GM23338 (cell line): ENCODE data around the gene FEV. TPM values are rescaled to one million over a fixed set of nuclear protein-coding genes. Genes with fewer than 3 reads are reported as not detected.

Experiments used
- ATAC-seq: fragments of 200-7000 bp; cut with Tn5 transposase; 3 replicates; pipeline ENCODE4 v1.9.1; 2020
- DNase-seq: peaks from one replicate; pipeline ENCODE4 v3.0.0-alpha.2; 2015; ENCODE audit warnings: low spot score
- H2AFZ ChIP-seq: fragments of 200-600 bp; sonication (generic); 2 replicates; pipeline ENCODE4 v1.8.0; 2016; ENCODE audit warnings: antibody characterized with exemption, mild to moderate bottlenecking, moderate library complexity
- H3F3A ChIP-seq: fragments of 200-600 bp; sonication (generic); replicated peaks from 2 replicates; pipeline ENCODE4 v1.8.0; 2017; ENCODE audit warnings: antibody characterized with exemption, mixed run types, low read depth
- H3K27ac ChIP-seq: fragments of 200-600 bp; sonication (generic); 2 replicates; pipeline ENCODE4 v1.6.1; 2016; ENCODE audit warnings: low read depth
- H3K27me3 ChIP-seq: fragments of 200-600 bp; sonication (generic); 2 replicates; pipeline ENCODE4 v1.8.0; 2016; ENCODE audit warnings: mild to moderate bottlenecking, mixed run types, moderate library complexity; ENCODE audit not compliant: insufficient read depth
- H3K36me3 ChIP-seq: fragments of 200-600 bp; sonication (generic); 2 replicates; pipeline ENCODE4 v1.8.0; 2016; ENCODE audit warnings: mild to moderate bottlenecking; ENCODE audit not compliant: insufficient read depth
- H3K4me1 ChIP-seq: fragments of 200-600 bp; sonication (generic); 2 replicates; pipeline ENCODE4 v1.8.0; 2016; ENCODE audit warnings: mild to moderate bottlenecking, moderate library complexity; ENCODE audit not compliant: insufficient read depth
- H3K4me2 ChIP-seq: fragments of 200-600 bp; sonication (generic); 2 replicates; pipeline ENCODE4 v1.7.1; 2017; ENCODE audit warnings: mixed run types
- H3K4me3 ChIP-seq: fragments of 200-600 bp; sonication (generic); 2 replicates; pipeline ENCODE4 v1.6.1; 2016; ENCODE audit warnings: mixed run types
- H3K79me2 ChIP-seq: fragments of 200-600 bp; sonication (generic); replicated peaks from 2 replicates; pipeline ENCODE4 v1.8.0; 2017; ENCODE audit warnings: mild to moderate bottlenecking; ENCODE audit not compliant: insufficient read depth
- H3K9me2 ChIP-seq: fragments of 200-600 bp; sonication (generic); 2 replicates; pipeline ENCODE4 v1.8.0; 2017; ENCODE audit not compliant: insufficient read depth
- H4K20me1 ChIP-seq: fragments of 200-600 bp; sonication (generic); replicated peaks from 2 replicates; pipeline ENCODE4 v1.8.0; 2017; ENCODE audit warnings: mild to moderate bottlenecking; ENCODE audit not compliant: insufficient read depth
- H3K27ac Mint-ChIP-seq: 2 replicates; pipeline ENCODE4 v1.8.0; 2020; ENCODE audit warnings: inconsistent platforms, mild to moderate bottlenecking, moderate library complexity, mixed read lengths
- H3K27me3 Mint-ChIP-seq: 3 replicates; pipeline ENCODE4 v1.8.0; 2022; ENCODE audit warnings: low read depth, mild to moderate bottlenecking, moderate library complexity, mixed read lengths, inconsistent platforms; ENCODE audit not compliant: insufficient read depth, poor library complexity
- H3K36me3 Mint-ChIP-seq: 3 replicates; pipeline ENCODE4 v1.8.0; 2021; ENCODE audit warnings: low read depth, mild to moderate bottlenecking, inconsistent platforms, moderate library complexity, mixed read lengths
- H3K4me1 Mint-ChIP-seq: 3 replicates; pipeline ENCODE4 v1.8.0; 2020; ENCODE audit warnings: mild to moderate bottlenecking, inconsistent platforms, mixed read lengths
- H3K4me3 Mint-ChIP-seq: 3 replicates; pipeline ENCODE4 v1.8.0; 2021; ENCODE audit warnings: moderate library complexity, mild to moderate bottlenecking, inconsistent platforms, mixed read lengths
- H3K9me3 Mint-ChIP-seq: 3 replicates; pipeline ENCODE4 v1.8.0; 2020; ENCODE audit warnings: moderate library complexity, mild to moderate bottlenecking, inconsistent platforms, mixed read lengths
- CREB1 ChIP-seq: fragments of 250-450 bp; sonication (Bioruptor Pico); IDR thresholded peaks from 2 replicates; pipeline ENCODE4 v1.5.0; 2020; ENCODE audit warnings: low read depth, mild to moderate bottlenecking, moderate library complexity
- CTCF ChIP-seq, 2 experiments: fragments of 200-600 bp in 1 of 2; sonication (generic) in 1 of 2; conservative IDR thresholded peaks; 2 replicates each; pipeline versions ENCODE4 v1.5.1 to v1.6.1; 2016 to 2017; ENCODE audit warnings: antibody characterized with exemption in 2 of 2, low read depth in 2 of 2, mild to moderate bottlenecking in 2 of 2, moderate library complexity in 1 of 2
- EZH2 ChIP-seq: fragments of 200-600 bp; sonication (generic); IDR thresholded peaks from one replicate; pipeline ENCODE4 v1.8.0; 2017; ENCODE audit warnings: antibody characterized with exemption, mild to moderate bottlenecking, low read depth; ENCODE audit not compliant: unreplicated experiment
- EZH2phosphoT487 ChIP-seq: fragments of 200-600 bp; sonication (generic); IDR thresholded peaks from one replicate; pipeline ENCODE4 v1.8.1; 2018; ENCODE audit warnings: antibody characterized with exemption; ENCODE audit not compliant: unreplicated experiment
- STAT1 ChIP-seq: IDR thresholded peaks from one replicate; pipeline ENCODE4 v1.6.1; 2016; ENCODE audit warnings: antibody characterized with exemption; ENCODE audit not compliant: unreplicated experiment
- ZNF114 ChIP-seq: fragments of 250-450 bp; sonication (Bioruptor Pico); IDR thresholded peaks from 2 replicates; pipeline ENCODE4 v1.5.0; 2020; ENCODE audit warnings: mild to moderate bottlenecking, moderate library complexity
- ZNF462 ChIP-seq: fragments of 250-450 bp; sonication (Bioruptor Pico); IDR thresholded peaks from 2 replicates; pipeline ENCODE4 v1.5.0; 2020; ENCODE audit warnings: mild to moderate bottlenecking, moderate library complexity
- polyA plus RNA-seq: library from polyadenylated mRNA; unstranded; fragments of >200 nt; fragmentation: Nextera tagmentation; extraction: Ambion mirVana; gene quantifications from 2 replicates; pipeline ENCODE4 v1.2.1, GENCODE V29; 2016
- total RNA-seq: library from RNA; depleted of rRNA; stranded (reverse); fragments of >200 nt; shearing (Covaris generic); gene quantifications from 2 replicates; pipeline ENCODE4 v1.2.3, GENCODE V29; 2014

The FEV gene
- total and polyA plus RNA-seq, 2 experiments from 2014 or later: not detected

- Histone ChIP-seq H3K9me2 (no peaks in the 10 kb centered on the region), H3K4me1 (peaks cover 44% of the 10 kb centered on the region), H3K36me3 (no peaks in the 10 kb centered on the region), H3K79me2 (no peaks in the 10 kb centered on the region), H3F3A (peaks cover 11% of the 10 kb centered on the region; the same call in 1 of the 2 replicates), H3K4me2 (no peak overlapping the region), H3K4me3 (no peak overlapping the region), H3K27me3 (peaks cover 100% of the 10 kb centered on the region), H4K20me1 (peaks cover 7% of the 10 kb centered on the region; the same call in 1 of the 2 replicates), H2AFZ (no peak overlapping the region), H3K27ac (no peak overlapping the region)
- TF ChIP-seq EZH2: no peak
- no peak for TF ChIP-seq STAT1
- no peak for TF ChIP-seq CTCF (conservative IDR thresholded peaks at IDR 0.05; ENCODE audit: low read depth in 2 of 2)
- no peak for TF ChIP-seq EZH2phosphoT487
- no peak for TF ChIP-seq ZNF462 (CRISPR knock-in tag)
- no peak for TF ChIP-seq ZNF114 (CRISPR knock-in tag)
- no peak for TF ChIP-seq CREB1 (CRISPR knock-in tag)
- Mint-ChIP-seq H3K27ac (no peak overlapping the region), H3K36me3 (no peaks in the 10 kb centered on the region), H3K9me3 (no peaks in the 10 kb centered on the region), H3K4me3 (no peak overlapping the region), H3K4me1 (peaks cover 22% of the 10 kb centered on the region), H3K27me3 (peaks cover 99% of the 10 kb centered on the region)
- ATAC-seq (no peak), DNase-seq (no peak)
These were observed 12.0 kb upstream of the FEV start for GRCh38 chr2:218996937-218997336.
